ENCODE data around the gene NDUFS2.

- no peak for TF ChIP-seq EZH2 (IDR thresholded peaks at IDR 0.05)
- TF ChIP-seq POLR2AphosphoS5 (IDR thresholded peaks at IDR 0.05; ENCODE audit: borderline replicate concordance, low read depth, low read length): peak; percentile 87
- peak; percentile 99 for TF ChIP-seq FOXP2 (optimal IDR thresholded peaks at IDR 0.05; ENCODE audit: control extremely low read depth, extremely low read length, insufficient read depth)
Observed at GRCh38 chr1:161201836-161202712, at the start of gene NDUFS2.

Measured in SK-N-MC (cell line).